ENCODE data around the gene KDM4C. TPM values are rescaled to one million over a fixed set of nuclear protein-coding genes. Genes with fewer than 3 reads are reported as not detected.

Gene KDM4C
- total RNA-seq, 2 experiments from 2014 or later: 60.1 to 61.3 TPM

DNA sequence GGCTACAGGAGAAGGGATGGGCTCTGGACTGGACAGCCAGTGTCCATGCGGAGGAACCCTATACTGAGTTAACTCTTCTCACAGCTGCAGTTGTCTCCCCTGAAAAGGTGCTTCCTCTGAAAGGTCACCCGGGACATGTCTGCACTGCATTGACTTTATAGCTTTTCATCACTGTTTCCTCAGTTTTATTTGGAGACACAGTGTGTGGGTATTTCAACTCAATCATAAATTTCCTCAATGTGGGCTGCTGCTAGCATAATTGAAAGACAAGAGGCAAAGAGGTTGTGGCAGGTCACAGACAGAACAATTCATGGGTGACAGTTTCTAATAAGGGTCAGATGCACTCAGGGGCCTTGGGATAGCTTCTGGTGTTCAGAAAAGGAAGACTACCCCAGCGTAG lies 336.8 kb downstream of the KDM4C start:
- DNase-seq: no peak
- ChIA-PET POLR2A (no interaction called here), CTCF (no interaction called here)
- Histone ChIP-seq H3K27me3 (ENCODE audit: control insufficient read depth in 1 of 2, insufficient read depth in 2 of 2, low read length in 2 of 2) (no peaks in the 10 kb centered on the region), H3K36me3 (ENCODE audit: insufficient read depth, low read length) (peaks cover 27% of the 10 kb centered on the region), H3K4me3 (ENCODE audit: low read length) (no peak overlapping the region), H3K27ac (ENCODE audit: low read depth in 1 of 2, low read length in 2 of 2) (no peak overlapping the region), H3K4me1 (ENCODE audit: insufficient read depth, low read length) (no peaks in the 10 kb centered on the region), H3K9me3 (ENCODE audit: control insufficient read depth in 1 of 2, insufficient read depth in 1 of 2, low read length in 2 of 2) (peaks cover 0 to 11% of the 10 kb centered on the region in 2 experiments)
- H3K27me3 Mint-ChIP-seq: no peaks in the 10 kb centered on the region
- H3K36me3 Mint-ChIP-seq (ENCODE audit: low read depth): peaks cover 95% of the 10 kb centered on the region
- no peak overlapping the region for H3K4me3 Mint-ChIP-seq
- H3K27ac Mint-ChIP-seq: no peak overlapping the region
- no peak for ATAC-seq (ENCODE audit: poor library complexity)
- no peaks in the 10 kb centered on the region for H3K4me1 Mint-ChIP-seq (ENCODE audit: low read depth)
- intact Hi-C loops (cut with DNase I, micrococcal nuclease): no loop called here
- TF ChIP-seq, protein P1, sequence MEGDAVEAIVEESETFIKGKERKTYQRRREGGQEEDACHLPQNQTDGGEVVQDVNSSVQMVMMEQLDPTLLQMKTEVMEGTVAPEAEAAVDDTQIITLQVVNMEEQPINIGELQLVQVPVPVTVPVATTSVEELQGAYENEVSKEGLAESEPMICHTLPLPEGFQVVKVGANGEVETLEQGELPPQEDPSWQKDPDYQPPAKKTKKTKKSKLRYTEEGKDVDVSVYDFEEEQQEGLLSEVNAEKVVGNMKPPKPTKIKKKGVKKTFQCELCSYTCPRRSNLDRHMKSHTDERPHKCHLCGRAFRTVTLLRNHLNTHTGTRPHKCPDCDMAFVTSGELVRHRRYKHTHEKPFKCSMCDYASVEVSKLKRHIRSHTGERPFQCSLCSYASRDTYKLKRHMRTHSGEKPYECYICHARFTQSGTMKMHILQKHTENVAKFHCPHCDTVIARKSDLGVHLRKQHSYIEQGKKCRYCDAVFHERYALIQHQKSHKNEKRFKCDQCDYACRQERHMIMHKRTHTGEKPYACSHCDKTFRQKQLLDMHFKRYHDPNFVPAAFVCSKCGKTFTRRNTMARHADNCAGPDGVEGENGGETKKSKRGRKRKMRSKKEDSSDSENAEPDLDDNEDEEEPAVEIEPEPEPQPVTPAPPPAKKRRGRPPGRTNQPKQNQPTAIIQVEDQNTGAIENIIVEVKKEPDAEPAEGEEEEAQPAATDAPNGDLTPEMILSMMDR (IDR thresholded peaks at IDR 0.05): no peak
- peaks cover 9% of the 10 kb centered on the region for H3K9me3 Mint-ChIP-seq

DNA sequence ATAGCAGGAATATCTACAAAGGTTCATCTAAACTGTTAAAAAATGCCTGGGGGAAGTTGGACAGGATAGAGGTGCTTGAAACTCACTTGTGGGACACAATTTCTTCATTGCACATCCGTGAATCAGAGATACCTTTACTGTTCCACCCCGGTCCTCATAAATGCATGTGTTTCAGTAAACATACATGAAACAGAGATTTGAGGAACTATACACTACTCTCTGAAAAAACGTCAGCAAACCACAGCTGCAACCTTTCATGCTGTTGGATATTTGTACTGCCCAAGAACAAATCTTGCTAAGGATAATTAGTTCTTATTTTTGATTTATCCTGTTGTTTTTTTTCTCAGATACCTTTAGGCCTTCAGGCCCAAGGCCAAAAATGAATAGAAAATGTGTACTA lies 337.3 kb downstream of the KDM4C start:
- Mint-ChIP-seq H3K4me1 (ENCODE audit: low read depth) (no peaks in the 10 kb centered on the region), H3K27me3 (no peaks in the 10 kb centered on the region), H3K4me3 (no peak overlapping the region), H3K36me3 (ENCODE audit: low read depth) (peaks cover 93% of the 10 kb centered on the region), H3K27ac (no peak overlapping the region), H3K9me3 (peaks cover 9% of the 10 kb centered on the region)
- intact Hi-C loops (cut with DNase I, micrococcal nuclease): no loop called here
- no peak overlapping the region for H3K27ac ChIP-seq (ENCODE audit: low read depth in 1 of 2, low read length in 2 of 2)
- H3K9me3 ChIP-seq (ENCODE audit: control insufficient read depth in 1 of 2, insufficient read depth in 1 of 2, low read length in 2 of 2): peaks cover 0 to 11% of the 10 kb centered on the region in 2 experiments
- DNase-seq (no peak), ATAC-seq (ENCODE audit: poor library complexity) (no peak)
- TF ChIP-seq, protein P1 (IDR thresholded peaks at IDR 0.05): no peak
- H3K36me3 ChIP-seq (ENCODE audit: insufficient read depth, low read length): peaks cover 27% of the 10 kb centered on the region
- H3K27me3 ChIP-seq (ENCODE audit: control insufficient read depth in 1 of 2, insufficient read depth in 2 of 2, low read length in 2 of 2): no peaks in the 10 kb centered on the region
- H3K4me3 ChIP-seq (ENCODE audit: low read length): no peak overlapping the region
- H3K4me1 ChIP-seq (ENCODE audit: insufficient read depth, low read length): no peaks in the 10 kb centered on the region
- ChIA-PET POLR2A (no interaction called here), CTCF (no interaction called here)

- H3K4me3 Mint-ChIP-seq: no peak overlapping the region
- H3K36me3 ChIP-seq (ENCODE audit: insufficient read depth, low read length): peaks cover 21% of the 10 kb centered on the region
- intact Hi-C loops (cut with DNase I, micrococcal nuclease): no loop called here
- peaks cover 0 to 11% of the 10 kb centered on the region in 2 experiments for H3K9me3 ChIP-seq (ENCODE audit: control insufficient read depth in 1 of 2, insufficient read depth in 1 of 2, low read length in 2 of 2)
- CTCF ChIA-PET: no interaction called here
- POLR2A ChIA-PET: no interaction called here
- H3K36me3 Mint-ChIP-seq (ENCODE audit: low read depth): peaks cover 89% of the 10 kb centered on the region
- H3K27ac ChIP-seq (ENCODE audit: low read depth in 1 of 2, low read length in 2 of 2): no peak overlapping the region
- TF ChIP-seq, protein P1 (IDR thresholded peaks at IDR 0.05): no peak
- no peak overlapping the region for H3K27ac Mint-ChIP-seq
- H3K27me3 ChIP-seq (ENCODE audit: control insufficient read depth in 1 of 2, insufficient read depth in 2 of 2, low read length in 2 of 2): no peaks in the 10 kb centered on the region
- no peaks in the 10 kb centered on the region for H3K4me1 ChIP-seq (ENCODE audit: insufficient read depth, low read length)
- H3K27me3 Mint-ChIP-seq: no peaks in the 10 kb centered on the region
- peaks cover 9% of the 10 kb centered on the region for H3K9me3 Mint-ChIP-seq
- H3K4me1 Mint-ChIP-seq (ENCODE audit: low read depth): no peaks in the 10 kb centered on the region
- DNase-seq: no peak
- ATAC-seq (ENCODE audit: poor library complexity): no peak
- H3K4me3 ChIP-seq (ENCODE audit: low read length): no peak overlapping the region
These were observed 339.4 kb downstream of the KDM4C start for GRCh38 chr9:7097040-7097715.
